ENCODE data around the gene TMEM134. TPM values are rescaled to one million over a fixed set of nuclear protein-coding genes. Genes with fewer than 3 reads are reported as not detected.

TMEM134 gene
- total and polyA plus RNA-seq, 2 of the 4 experiments (the other 2 are of a cell fraction), result 12.5 to 55.0 TPM

DNA sequence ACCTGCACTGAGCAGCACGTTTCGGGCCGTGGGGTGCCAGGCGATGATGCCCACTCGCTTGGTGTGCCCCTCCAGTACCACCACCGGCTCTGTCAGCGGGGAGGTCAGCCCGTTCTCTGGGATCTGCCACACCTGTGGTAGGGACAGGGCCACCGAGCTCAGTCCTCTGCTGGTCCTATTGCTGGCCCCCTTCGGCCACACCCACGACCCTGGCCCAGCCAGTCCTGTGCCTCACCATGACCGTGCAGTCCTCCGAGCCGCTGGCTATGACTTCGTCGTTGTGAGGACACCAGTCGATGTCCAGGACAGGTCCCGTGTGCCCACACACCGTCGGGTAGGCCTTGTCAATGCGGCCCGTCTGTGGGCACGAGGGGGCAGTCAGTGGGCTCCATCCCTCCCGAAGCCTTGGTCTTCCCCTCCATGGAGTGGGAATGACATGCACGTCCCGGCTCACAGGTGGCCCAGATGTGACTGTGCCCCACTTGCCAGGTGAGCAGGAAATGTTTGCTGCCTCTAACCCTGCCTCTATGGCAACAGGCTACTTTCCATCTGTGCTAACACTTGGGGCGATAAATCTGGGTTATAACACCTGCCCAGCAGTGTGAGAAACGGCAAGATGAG is 27.2 kb downstream of the TMEM134 start:
- in situ Hi-C loops (cut with MboI; ENCODE audit: low sequenced_read_pairs), result no loop called here
- DNase-seq (no peak), ATAC-seq (ENCODE audit: low read depth) (no peak)
- H3K56ac ChIP-seq (ENCODE audit: extremely low read depth, insufficient read depth, low read length), result no peak overlapping the region
- peaks cover 8% of the 10 kb centered on the region; the same call in 1 of the 2 replicates for H3K9me1 ChIP-seq (ENCODE audit: insufficient read depth, low read length)
- TF ChIP-seq POLR2A (IDR thresholded peaks at IDR 0.05; ENCODE audit: low read depth, low read length) (no peak), RFX5 (IDR thresholded peaks at IDR 0.05; ENCODE audit: low read depth, low read length) (no peak), NFE2L2 (IDR thresholded peaks at IDR 0.05; ENCODE audit: low read depth, low read length) (no peak), SMC3 (IDR thresholded peaks at IDR 0.05; ENCODE audit: low read depth, low read length) (no peak), MXI1 (IDR thresholded peaks at IDR 0.05; ENCODE audit: borderline replicate concordance, low read depth, low read length) (no peak), RCOR1 (IDR thresholded peaks at IDR 0.05; ENCODE audit: insufficient replicate concordance, low read length) (no peak), MAZ (IDR thresholded peaks at IDR 0.05; ENCODE audit: borderline replicate concordance, low read depth, low read length) (no peak), MAFK (IDR thresholded peaks at IDR 0.05; ENCODE audit: low read depth, low read length) (no peak)
- TF ChIP-seq, protein P1, sequence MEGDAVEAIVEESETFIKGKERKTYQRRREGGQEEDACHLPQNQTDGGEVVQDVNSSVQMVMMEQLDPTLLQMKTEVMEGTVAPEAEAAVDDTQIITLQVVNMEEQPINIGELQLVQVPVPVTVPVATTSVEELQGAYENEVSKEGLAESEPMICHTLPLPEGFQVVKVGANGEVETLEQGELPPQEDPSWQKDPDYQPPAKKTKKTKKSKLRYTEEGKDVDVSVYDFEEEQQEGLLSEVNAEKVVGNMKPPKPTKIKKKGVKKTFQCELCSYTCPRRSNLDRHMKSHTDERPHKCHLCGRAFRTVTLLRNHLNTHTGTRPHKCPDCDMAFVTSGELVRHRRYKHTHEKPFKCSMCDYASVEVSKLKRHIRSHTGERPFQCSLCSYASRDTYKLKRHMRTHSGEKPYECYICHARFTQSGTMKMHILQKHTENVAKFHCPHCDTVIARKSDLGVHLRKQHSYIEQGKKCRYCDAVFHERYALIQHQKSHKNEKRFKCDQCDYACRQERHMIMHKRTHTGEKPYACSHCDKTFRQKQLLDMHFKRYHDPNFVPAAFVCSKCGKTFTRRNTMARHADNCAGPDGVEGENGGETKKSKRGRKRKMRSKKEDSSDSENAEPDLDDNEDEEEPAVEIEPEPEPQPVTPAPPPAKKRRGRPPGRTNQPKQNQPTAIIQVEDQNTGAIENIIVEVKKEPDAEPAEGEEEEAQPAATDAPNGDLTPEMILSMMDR (conservative IDR thresholded peaks at IDR 0.05; ENCODE audit: low read depth, low read length), result no peak
- TF ChIP-seq, protein P2, sequence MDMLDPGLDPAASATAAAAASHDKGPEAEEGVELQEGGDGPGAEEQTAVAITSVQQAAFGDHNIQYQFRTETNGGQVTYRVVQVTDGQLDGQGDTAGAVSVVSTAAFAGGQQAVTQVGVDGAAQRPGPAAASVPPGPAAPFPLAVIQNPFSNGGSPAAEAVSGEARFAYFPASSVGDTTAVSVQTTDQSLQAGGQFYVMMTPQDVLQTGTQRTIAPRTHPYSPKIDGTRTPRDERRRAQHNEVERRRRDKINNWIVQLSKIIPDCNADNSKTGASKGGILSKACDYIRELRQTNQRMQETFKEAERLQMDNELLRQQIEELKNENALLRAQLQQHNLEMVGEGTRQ (IDR thresholded peaks at IDR 0.05; ENCODE audit: low read depth, low read length), result no peak
- H3K27ac ChIP-seq (ENCODE audit: insufficient read depth, low read length), result no peak overlapping the region
- H3K27me3 ChIP-seq (ENCODE audit: control insufficient read depth, insufficient read depth, low read length), result no peaks in the 10 kb centered on the region
- peak overlapping the region; percentile 15; the same call in 1 of the 2 replicates for H2AK5ac ChIP-seq (ENCODE audit: low read depth, low read length)
- H3K4me2 ChIP-seq (ENCODE audit: low read depth, low read length), result no peak overlapping the region
- H4K91ac ChIP-seq (ENCODE audit: insufficient read depth, low read depth, low read length), result no peak overlapping the region
- H2BK5ac ChIP-seq (ENCODE audit: low read depth, low read length, poor library complexity, severe bottlenecking), result no peak overlapping the region
- H4K5ac ChIP-seq (ENCODE audit: low read depth, low read length), result no peak overlapping the region
- ChIA-PET POLR2A (ENCODE audit: unreplicated experiment) (interaction anchor here (0.5 kb wide), 1 partner anchor 11 kb away, joined by 3 read pairs; no protein-coding TSS in a partner anchor), CTCF (no interaction called here)
- peaks cover 8 to 26% of the 10 kb centered on the region in 2 experiments for H3K79me1 ChIP-seq (ENCODE audit: low read depth in 1 of 2, low read length in 2 of 2)
- dilution Hi-C loops (cut with HindIII; ENCODE audit: low sequenced_read_pairs, unreplicated experiment), result no loop called here
- peaks cover 3% of the 10 kb centered on the region; the same call in 1 of the 2 replicates for H3K4me1 ChIP-seq (ENCODE audit: control insufficient read depth, insufficient read depth, low read length)
- 88% methylated on average over 22 of the region's 28 CpGs; no CpG with 5 or more reads in 1 of the 2 experiments for WGBS, 2 experiments (ENCODE audit: extremely low coverage in 2 of 2, insufficient read length in 1 of 2)
- no peak overlapping the region for H3K23ac ChIP-seq (ENCODE audit: low read depth, low read length)
- H2BK20ac ChIP-seq (ENCODE audit: low read depth, low read length), result no peak overlapping the region
- BruUV-seq (replicated peaks), result TSS peak; percentile 73
- no peak overlapping the region for H2BK15ac ChIP-seq (ENCODE audit: low read depth, low read length)
- no peak overlapping the region for H3K18ac ChIP-seq (ENCODE audit: low read depth, low read length)
- peaks cover 40% of the 10 kb centered on the region; the same call in 1 of the 2 replicates for H3K36me3 ChIP-seq (ENCODE audit: control insufficient read depth, insufficient read depth, low read length)
- H3K14ac ChIP-seq (replicated peaks; ENCODE audit: low read depth, low read length), result no peak overlapping the region
- no peak overlapping the region; a peak in 1 of 4 replicates for H4K8ac ChIP-seq (ENCODE audit: low read depth in 2 of 2, low read length in 2 of 2)
- no peak overlapping the region for H3K4me3 ChIP-seq (ENCODE audit: insufficient read depth, low read depth, low read length)
- H3K4ac ChIP-seq (ENCODE audit: low read depth, low read length), result no peak overlapping the region
- no peak overlapping the region for H2BK120ac ChIP-seq (ENCODE audit: low read depth, low read length)
- peak overlapping the region; percentile 78 for H2AK9ac ChIP-seq (replicated peaks; ENCODE audit: low read depth, low read length, poor library complexity)
- H3K9me3 ChIP-seq (ENCODE audit: control insufficient read depth, insufficient read depth, low read length), result no peaks in the 10 kb centered on the region
- peaks cover 8% of the 10 kb centered on the region for H4K20me1 ChIP-seq (ENCODE audit: insufficient read depth, low read length)
- H2AFZ ChIP-seq (replicated peaks; ENCODE audit: low read length, poor library complexity), result no peak overlapping the region
- intact Hi-C loops (cut with micrococcal nuclease), result no loop called here
- no peak overlapping the region for H3K9ac ChIP-seq (ENCODE audit: low read depth, low read length)

Data from IMR-90 (cell line).